Mesothelial cell of epicardium (in vitro differentiated cells): ENCODE data around the gene PITPNM3. TPM values are rescaled to one million over a fixed set of nuclear protein-coding genes. Genes with fewer than 3 reads are reported as not detected.

Experiments
- DNase-seq, 2 experiments: peaks; one replicate each; pipeline ENCODE4 v3.0.0; 2021; ENCODE audit warnings: low spot score in 2 of 2; ENCODE audit not compliant: unreplicated experiment in 2 of 2
- H3K27ac Mint-ChIP-seq: 2 replicates; pipeline ENCODE4 v1.8.0; 2021; ENCODE audit warnings: mixed read lengths
- H3K27me3 Mint-ChIP-seq: 2 replicates; pipeline ENCODE4 v1.8.0; 2021; ENCODE audit warnings: low read depth, mixed read lengths
- H3K36me3 Mint-ChIP-seq: 2 replicates; pipeline ENCODE4 v1.8.0; 2021; ENCODE audit warnings: mixed read lengths
- H3K4me1 Mint-ChIP-seq: 2 replicates; pipeline ENCODE4 v1.8.0; 2021; ENCODE audit warnings: mixed read lengths
- H3K4me3 Mint-ChIP-seq: 2 replicates; pipeline ENCODE4 v1.8.0; 2021; ENCODE audit warnings: mild to moderate bottlenecking, moderate library complexity, mixed read lengths
- H3K9me3 Mint-ChIP-seq: 2 replicates; pipeline ENCODE4 v1.8.0; 2021; ENCODE audit warnings: mixed read lengths
- CTCF ChIP-seq: fragments of 200-600 bp; sonication (generic); IDR thresholded peaks from one replicate; pipeline ENCODE4 v1.5.0; 2021; ENCODE audit warnings: antibody characterized with exemption; ENCODE audit not compliant: unreplicated experiment
- total RNA-seq: library from RNA; stranded (reverse); gene quantifications from 3 replicates; pipeline ENCODE4 v1.2.1, GENCODE V29; 2021

Gene PITPNM3
- total RNA-seq, 1 donor from 2014 or later: 2.3 TPM

GRCh38 chr17:6555331-6556120 lies 829 bp downstream of the PITPNM3 start:
- H3K27ac Mint-ChIP-seq: no peak overlapping the region

DNA sequence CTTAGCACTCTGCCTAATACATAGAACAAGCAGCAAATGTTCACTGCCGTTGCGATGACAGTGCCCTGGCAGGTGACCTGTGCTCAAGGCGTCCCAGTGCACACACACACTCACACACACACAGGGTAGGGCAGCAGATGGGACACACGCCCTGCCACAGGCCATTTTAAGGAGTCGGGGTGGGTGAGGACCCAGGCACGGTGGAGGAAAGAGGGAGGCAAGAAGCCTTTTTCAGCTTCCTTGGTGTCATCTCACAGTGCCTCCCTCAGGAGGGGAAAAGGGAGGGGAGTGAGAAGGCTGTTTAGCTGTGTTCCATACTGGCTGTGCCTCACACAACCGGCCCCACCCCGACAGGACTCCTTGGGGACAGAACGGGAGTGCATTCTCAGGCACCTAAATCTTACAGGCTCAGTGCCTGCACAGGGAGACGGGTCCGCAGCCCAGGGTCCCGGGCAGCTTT lies 1.5 kb downstream of the PITPNM3 start:
- Mint-ChIP-seq H3K4me1 (peaks cover 34% of the 10 kb centered on the region), H3K4me3 (peak overlapping the region; percentile 69), H3K9me3 (no peaks in the 10 kb centered on the region), H3K36me3 (no peaks in the 10 kb centered on the region), H3K27ac (no peak overlapping the region), H3K27me3 (peaks cover 62% of the 10 kb centered on the region)
- no peak for DNase-seq
- no peak for TF ChIP-seq CTCF

More at GRCh38 chr17:6555331-6556120, 829 bp downstream of the PITPNM3 start:
- Mint-ChIP-seq H3K27me3 (peaks cover 68% of the 10 kb centered on the region), H3K4me3 (peak overlapping the region; percentile 69), H3K9me3 (no peaks in the 10 kb centered on the region), H3K36me3 (no peaks in the 10 kb centered on the region), H3K4me1 (peaks cover 32% of the 10 kb centered on the region)
- DNase-seq: no peak
- no peak for TF ChIP-seq CTCF

- TF ChIP-seq CTCF: no peak
- H3K36me3 Mint-ChIP-seq: no peaks in the 10 kb centered on the region
- no peaks in the 10 kb centered on the region for H3K9me3 Mint-ChIP-seq
- DNase-seq: no peak
- no peak overlapping the region for H3K27ac Mint-ChIP-seq
- peaks cover 34% of the 10 kb centered on the region for H3K4me1 Mint-ChIP-seq
- peak overlapping the region; percentile 39 for H3K4me3 Mint-ChIP-seq
- H3K27me3 Mint-ChIP-seq: peaks cover 59% of the 10 kb centered on the region
Measured at GRCh38 chr17:6554342-6554741, 2.0 kb downstream of the PITPNM3 start.

- no peaks in the 10 kb centered on the region for H3K36me3 Mint-ChIP-seq
- no peak for TF ChIP-seq CTCF
- no peaks in the 10 kb centered on the region for H3K9me3 Mint-ChIP-seq
- H3K4me1 Mint-ChIP-seq: peaks cover 31% of the 10 kb centered on the region
- DNase-seq: no peak
- peaks cover 43% of the 10 kb centered on the region for H3K27me3 Mint-ChIP-seq
- H3K4me3 Mint-ChIP-seq: no peak overlapping the region
- peak overlapping the region; percentile 30 for H3K27ac Mint-ChIP-seq
Measured at GRCh38 chr17:6551869-6552531, 4.4 kb downstream of the PITPNM3 start.

- H3K27me3 Mint-ChIP-seq: peaks cover 41% of the 10 kb centered on the region
- no peak for TF ChIP-seq CTCF
Measured at GRCh38 chr17:6551356-6551755, 5.0 kb downstream of the PITPNM3 start.

More at GRCh38 chr17:6551356-6551755, 5.0 kb downstream of the PITPNM3 start:
- H3K4me3 Mint-ChIP-seq: no peak overlapping the region
- no peaks in the 10 kb centered on the region for H3K36me3 Mint-ChIP-seq
- peaks cover 27% of the 10 kb centered on the region for H3K4me1 Mint-ChIP-seq
- H3K27ac Mint-ChIP-seq: no peak overlapping the region
- DNase-seq: no peak
- no peaks in the 10 kb centered on the region for H3K9me3 Mint-ChIP-seq
